ENCODE data around the gene SPRYD3. TPM values are rescaled to one million over a fixed set of nuclear protein-coding genes. Genes with fewer than 3 reads are reported as not detected.

SPRYD3 gene
- total RNA-seq, 1 experiment from 2014 or later: 35.2 TPM

GRCh38 chr12:53100466-53101151 is 21.4 kb upstream of the SPRYD3 start:
- H3K4me3 Mint-ChIP-seq (ENCODE audit: unreplicated experiment): no peak overlapping the region
- no peaks in the 10 kb centered on the region for H3K36me3 Mint-ChIP-seq (ENCODE audit: insufficient read depth, unreplicated experiment)
- intact Hi-C loops (cut with micrococcal nuclease): no loop called here
- peaks cover 26% of the 10 kb centered on the region for H3K4me1 Mint-ChIP-seq (ENCODE audit: insufficient read depth, unreplicated experiment)
- no peaks in the 10 kb centered on the region for H3K27me3 Mint-ChIP-seq (ENCODE audit: insufficient read depth, unreplicated experiment)
- ChIA-PET CTCF (interaction anchor here (0.6 to 14.2 kb wide), 10 partner anchors 10 to 1073 kb away, joined by 3 to 267 read pairs (median 4); partner anchors contain the start of gene SPRYD3), POLR2A (interaction anchor here (1.1 to 5.7 kb wide), 3 partner anchors 21 to 37 kb away, joined by 4 to 55 read pairs (median 39); partner anchors contain the start of gene SPRYD3)
- no peak for DNase-seq (ENCODE audit: unreplicated experiment)
- H3K27ac Mint-ChIP-seq (ENCODE audit: low read depth, unreplicated experiment): no peak overlapping the region
- BruUV-seq (replicated peaks): no TSS peak
- no peaks in the 10 kb centered on the region for H3K9me3 Mint-ChIP-seq (ENCODE audit: unreplicated experiment)
- TF ChIP-seq CTCF (IDR thresholded peaks at IDR 0.05; ENCODE audit: unreplicated experiment): no peak

- ChIA-PET POLR2A (interaction anchor here (0.7 to 5.7 kb wide), 12 partner anchors 20 to 209 kb away, joined by 3 to 55 read pairs (median 6); partner anchors contain the start of genes EIF4B, SPRYD3 and TNS2), CTCF (interaction anchor here (0.6 to 14.2 kb wide), 23 partner anchors 9 to 229 kb away, joined by 3 to 267 read pairs (median 4); partner anchors contain the start of gene SPRYD3)
- peaks cover 26% of the 10 kb centered on the region for H3K4me1 Mint-ChIP-seq (ENCODE audit: insufficient read depth, unreplicated experiment)
- TF ChIP-seq CTCF (IDR thresholded peaks at IDR 0.05; ENCODE audit: unreplicated experiment): peak; percentile 92
- H3K27ac Mint-ChIP-seq (ENCODE audit: low read depth, unreplicated experiment): peak overlapping the region; percentile 76
- no peaks in the 10 kb centered on the region for H3K36me3 Mint-ChIP-seq (ENCODE audit: insufficient read depth, unreplicated experiment)
- peak overlapping the region; percentile 73 for H3K4me3 Mint-ChIP-seq (ENCODE audit: unreplicated experiment)
- H3K9me3 Mint-ChIP-seq (ENCODE audit: unreplicated experiment): no peaks in the 10 kb centered on the region
- no TSS peak for BruUV-seq (replicated peaks)
- intact Hi-C loops (cut with micrococcal nuclease): loop anchor here (1.0 to 2.0 kb wide), 3 partner anchors 20 to 60 kb away; partner anchors contain the start of gene SPRYD3
- no peaks in the 10 kb centered on the region for H3K27me3 Mint-ChIP-seq (ENCODE audit: insufficient read depth, unreplicated experiment)
- DNase-seq (ENCODE audit: unreplicated experiment): peak; percentile 92
Measured at GRCh38 chr12:53099071-53099882, 20.1 kb upstream of the SPRYD3 start.

GRCh38 chr12:53098354-53098981 is 19.3 kb upstream of the SPRYD3 start:
- intact Hi-C loops (cut with micrococcal nuclease): loop anchor here (2.0 kb wide), 1 partner anchor 60 kb away; no protein-coding TSS in a partner anchor
- H3K4me3 Mint-ChIP-seq (ENCODE audit: unreplicated experiment): peak overlapping the region; percentile 73
- TF ChIP-seq CTCF (IDR thresholded peaks at IDR 0.05; ENCODE audit: unreplicated experiment): no peak
- POLR2A ChIA-PET: interaction anchor here (0.8 to 5.7 kb wide), 11 partner anchors 19 to 83 kb away, joined by 3 to 55 read pairs (median 6); partner anchors contain the start of genes CSAD, SPRYD3, TNS2 and ZNF740
- peak overlapping the region; percentile 76 for H3K27ac Mint-ChIP-seq (ENCODE audit: low read depth, unreplicated experiment)
- no peaks in the 10 kb centered on the region for H3K9me3 Mint-ChIP-seq (ENCODE audit: unreplicated experiment)
- DNase-seq (ENCODE audit: unreplicated experiment): peak; percentile 71
- peaks cover 26% of the 10 kb centered on the region for H3K4me1 Mint-ChIP-seq (ENCODE audit: insufficient read depth, unreplicated experiment)
- no TSS peak for BruUV-seq (replicated peaks)
- CTCF ChIA-PET: interaction anchor here (0.6 to 14.2 kb wide), 22 partner anchors 10 to 229 kb away, joined by 3 to 267 read pairs (median 4); partner anchors contain the start of gene SPRYD3
- no peaks in the 10 kb centered on the region for H3K27me3 Mint-ChIP-seq (ENCODE audit: insufficient read depth, unreplicated experiment)
- peaks cover 7% of the 10 kb centered on the region for H3K36me3 Mint-ChIP-seq (ENCODE audit: insufficient read depth, unreplicated experiment)
